Hypothalamus (tissue), 51 donors: ENCODE measurements around the gene ILKAP.

ENCODE experiments used
- DNase-seq, 51 donors: peaks; one replicate each; lab custom pipeline; 2025; lab: John Stamatoyannopoulos, UW

Gene ILKAP

GRCh38 chr2:238127165-238128060 is 76.1 kb downstream of the ILKAP start:
- no peak for DNase-seq

- no peak for DNase-seq
Measured at GRCh38 chr2:238126775-238127164, 76.7 kb downstream of the ILKAP start.

- no peak for DNase-seq
Measured at GRCh38 chr2:238126338-238126737, 77.2 kb downstream of the ILKAP start.

- DNase-seq = no peak
Measured at GRCh38 chr2:238125127-238125885, 78.2 kb downstream of the ILKAP start.

- no peak for DNase-seq
Measured at GRCh38 chr2:238124488-238125126, 78.9 kb downstream of the ILKAP start.

GRCh38 chr2:238123991-238124470 is 79.5 kb downstream of the ILKAP start:
- DNase-seq = no peak

GRCh38 chr2:238123218-238123971 is 80.1 kb downstream of the ILKAP start:
- no peak for DNase-seq

- no peak for DNase-seq
Measured at GRCh38 chr2:238122287-238123217, 80.9 kb downstream of the ILKAP start.

- no peak for DNase-seq
Measured at GRCh38 chr2:238121511-238122286, 81.8 kb downstream of the ILKAP start.

- DNase-seq = no peak
Measured at GRCh38 chr2:238120463-238121298, 82.8 kb downstream of the ILKAP start.
